ENCODE measurements around the gene TSSK6. TPM values are rescaled to one million over a fixed set of nuclear protein-coding genes. Genes with fewer than 3 reads are reported as not detected.

Gene TSSK6
- total RNA-seq, 1 experiment from 2014 or later: 1.8 TPM

- H3K27ac ChIP-seq: no peak overlapping the region
- H3K36me3 ChIP-seq: no peaks in the 10 kb centered on the region
- peaks cover 8% of the 10 kb centered on the region; the same call in 1 of the 2 replicates for H3K27me3 ChIP-seq
- no peaks in the 10 kb centered on the region for H3K4me1 ChIP-seq
- no peak overlapping the region for H3K4me3 ChIP-seq
- no peak for DNase-seq
- H3K9me3 ChIP-seq (replicated peaks): no peaks in the 10 kb centered on the region
Observed at GRCh38 chr19:19549804-19550464, 34.6 kb upstream of the TSSK6 start.

GRCh38 chr19:19548915-19549759 is 33.8 kb upstream of the TSSK6 start:
- Histone ChIP-seq H3K27ac (no peak overlapping the region), H3K36me3 (no peaks in the 10 kb centered on the region), H3K4me3 (no peak overlapping the region), H3K27me3 (peaks cover 8% of the 10 kb centered on the region; the same call in 1 of the 2 replicates), H3K9me3 (replicated peaks) (no peaks in the 10 kb centered on the region), H3K4me1 (no peaks in the 10 kb centered on the region)
- no peak for DNase-seq

- Histone ChIP-seq H3K4me3 (no peak overlapping the region), H3K9me3 (replicated peaks) (no peaks in the 10 kb centered on the region), H3K36me3 (no peaks in the 10 kb centered on the region), H3K27ac (no peak overlapping the region), H3K4me1 (no peaks in the 10 kb centered on the region), H3K27me3 (peaks cover 8% of the 10 kb centered on the region; the same call in 1 of the 2 replicates)
- DNase-seq: no peak
Observed at GRCh38 chr19:19547674-19548336, 32.5 kb upstream of the TSSK6 start.

- Histone ChIP-seq H3K9me3 (replicated peaks) (no peaks in the 10 kb centered on the region), H3K36me3 (no peaks in the 10 kb centered on the region), H3K4me3 (no peak overlapping the region), H3K4me1 (no peaks in the 10 kb centered on the region), H3K27ac (no peak overlapping the region), H3K27me3 (peaks cover 8% of the 10 kb centered on the region; the same call in 1 of the 2 replicates)
- no peak for DNase-seq
Observed at GRCh38 chr19:19546751-19547162, 31.4 kb upstream of the TSSK6 start.

GRCh38 chr19:19545707-19546106 is 30.4 kb upstream of the TSSK6 start:
- H3K27ac ChIP-seq: no peak overlapping the region
- no peaks in the 10 kb centered on the region for H3K36me3 ChIP-seq
- DNase-seq: no peak
- H3K27me3 ChIP-seq: peaks cover 8% of the 10 kb centered on the region; the same call in 1 of the 2 replicates
- H3K9me3 ChIP-seq (replicated peaks): no peaks in the 10 kb centered on the region
- H3K4me3 ChIP-seq: no peak overlapping the region
- no peaks in the 10 kb centered on the region for H3K4me1 ChIP-seq

GRCh38 chr19:19544954-19545591 is 29.7 kb upstream of the TSSK6 start:
- H3K4me3 ChIP-seq: no peak overlapping the region

GRCh38 chr19:19544257-19544953 is 29.1 kb upstream of the TSSK6 start:
- Histone ChIP-seq H3K27ac (no peak overlapping the region), H3K9me3 (replicated peaks) (no peaks in the 10 kb centered on the region), H3K4me1 (no peaks in the 10 kb centered on the region), H3K4me3 (no peak overlapping the region), H3K36me3 (no peaks in the 10 kb centered on the region), H3K27me3 (no peaks in the 10 kb centered on the region; the same call in 1 of the 2 replicates)
- DNase-seq: no peak

More at GRCh38 chr19:19544954-19545591, 29.7 kb upstream of the TSSK6 start:
- Histone ChIP-seq H3K27me3 (peaks cover 6% of the 10 kb centered on the region; the same call in 1 of the 2 replicates), H3K27ac (no peak overlapping the region), H3K4me1 (no peaks in the 10 kb centered on the region), H3K9me3 (replicated peaks) (no peaks in the 10 kb centered on the region), H3K36me3 (no peaks in the 10 kb centered on the region)
- no peak for DNase-seq

- Histone ChIP-seq H3K27me3 (no peaks in the 10 kb centered on the region), H3K36me3 (no peaks in the 10 kb centered on the region), H3K27ac (no peak overlapping the region), H3K4me3 (no peak overlapping the region), H3K9me3 (replicated peaks) (no peaks in the 10 kb centered on the region), H3K4me1 (peaks cover 2% of the 10 kb centered on the region; the same call in 1 of the 2 replicates)
- DNase-seq: no peak
Observed at GRCh38 chr19:19543640-19544039, 28.3 kb upstream of the TSSK6 start.

GRCh38 chr19:19543101-19543500 is 27.8 kb upstream of the TSSK6 start:
- DNase-seq: no peak
- Histone ChIP-seq H3K4me1 (peaks cover 5% of the 10 kb centered on the region; the same call in 1 of the 2 replicates), H3K36me3 (no peaks in the 10 kb centered on the region), H3K27ac (no peak overlapping the region), H3K9me3 (replicated peaks) (no peaks in the 10 kb centered on the region), H3K4me3 (no peak overlapping the region), H3K27me3 (no peaks in the 10 kb centered on the region)

GRCh38 chr19:19542507-19542906 is 27.2 kb upstream of the TSSK6 start:
- no peak overlapping the region for H3K27ac ChIP-seq
- peaks cover 5% of the 10 kb centered on the region; the same call in 1 of the 2 replicates for H3K4me1 ChIP-seq
- no peaks in the 10 kb centered on the region for H3K27me3 ChIP-seq
- DNase-seq: no peak
- H3K4me3 ChIP-seq: no peak overlapping the region
- no peaks in the 10 kb centered on the region for H3K36me3 ChIP-seq
- H3K9me3 ChIP-seq (replicated peaks): no peaks in the 10 kb centered on the region

GRCh38 chr19:19541616-19542015 is 26.3 kb upstream of the TSSK6 start:
- no peaks in the 10 kb centered on the region for H3K9me3 ChIP-seq (replicated peaks)
- no peak overlapping the region for H3K27ac ChIP-seq
- no peak for DNase-seq
- peaks cover 5% of the 10 kb centered on the region; the same call in 1 of the 2 replicates for H3K4me1 ChIP-seq
- H3K4me3 ChIP-seq: no peak overlapping the region
- no peaks in the 10 kb centered on the region for H3K27me3 ChIP-seq
- no peaks in the 10 kb centered on the region for H3K36me3 ChIP-seq

- no peaks in the 10 kb centered on the region for H3K9me3 ChIP-seq (replicated peaks)
- H3K4me3 ChIP-seq: no peak overlapping the region
- no peak overlapping the region for H3K27ac ChIP-seq
- no peaks in the 10 kb centered on the region for H3K36me3 ChIP-seq
- H3K4me1 ChIP-seq: peaks cover 5% of the 10 kb centered on the region; the same call in 1 of the 2 replicates
- DNase-seq: no peak
- no peaks in the 10 kb centered on the region for H3K27me3 ChIP-seq
Observed at GRCh38 chr19:19540715-19541515, 25.6 kb upstream of the TSSK6 start.

GRCh38 chr19:19540064-19540714 is 24.8 kb upstream of the TSSK6 start:
- H3K4me3 ChIP-seq: no peak overlapping the region
- no peaks in the 10 kb centered on the region for H3K36me3 ChIP-seq
- H3K27ac ChIP-seq: no peak overlapping the region
- no peaks in the 10 kb centered on the region for H3K9me3 ChIP-seq (replicated peaks)
- peaks cover 5% of the 10 kb centered on the region; the same call in 1 of the 2 replicates for H3K4me1 ChIP-seq
- no peak for DNase-seq
- no peaks in the 10 kb centered on the region for H3K27me3 ChIP-seq

All from SJCRH30 (cell line).